Mammary epithelial cell (primary cell): ENCODE data around the gene ANXA8L1.
"Not testable (repeated sequence)": the region's sequence is repeated elsewhere in the genome, so short reads cannot be mapped to it uniquely, and the experiment has no call there.

Experiments
- EZH2 ChIP-seq: IDR thresholded peaks from 2 replicates; pipeline ENCODE4 v1.6.1; 2012; ENCODE audit warnings: low read length, inconsistent platforms, borderline replicate concordance
- TF ChIP-seq, protein P1 (sequence below), 2 donors: IDR thresholded peaks in 1 of 2; conservative IDR thresholded peaks in 1 of 2; 2 replicates each; pipeline ENCODE4 v1.5.1; 2011 to 2012; ENCODE audit warnings: inconsistent platforms in 2 of 2, low read length in 2 of 2, mild to moderate bottlenecking in 2 of 2, control low read depth in 1 of 2, low read depth in 1 of 2; ENCODE audit not compliant: insufficient read depth in 1 of 2; ENCODE audit errors: extremely low read depth in 1 of 2

DNA sequence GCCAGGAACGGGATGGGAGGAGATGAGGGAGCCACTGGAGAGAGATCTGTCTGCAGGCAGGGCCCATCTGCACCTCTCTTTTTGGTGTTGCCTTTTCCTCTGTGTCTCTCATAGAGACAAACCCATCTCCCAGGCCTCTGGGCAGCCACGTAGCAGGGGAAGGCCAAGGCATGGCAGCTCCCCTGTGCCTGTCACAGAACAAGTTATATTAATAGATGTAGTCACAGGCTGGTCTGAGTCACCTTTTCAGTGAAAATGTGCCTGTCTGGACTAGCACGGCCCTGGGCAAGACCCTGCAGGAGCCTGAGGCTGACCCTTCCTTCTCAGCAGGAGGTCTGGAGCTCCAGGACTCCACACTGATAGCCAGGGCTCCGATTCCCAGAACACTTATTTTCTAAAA lies 2.1 kb downstream of the ANXA8L1 start:
- TF ChIP-seq, protein P1, sequence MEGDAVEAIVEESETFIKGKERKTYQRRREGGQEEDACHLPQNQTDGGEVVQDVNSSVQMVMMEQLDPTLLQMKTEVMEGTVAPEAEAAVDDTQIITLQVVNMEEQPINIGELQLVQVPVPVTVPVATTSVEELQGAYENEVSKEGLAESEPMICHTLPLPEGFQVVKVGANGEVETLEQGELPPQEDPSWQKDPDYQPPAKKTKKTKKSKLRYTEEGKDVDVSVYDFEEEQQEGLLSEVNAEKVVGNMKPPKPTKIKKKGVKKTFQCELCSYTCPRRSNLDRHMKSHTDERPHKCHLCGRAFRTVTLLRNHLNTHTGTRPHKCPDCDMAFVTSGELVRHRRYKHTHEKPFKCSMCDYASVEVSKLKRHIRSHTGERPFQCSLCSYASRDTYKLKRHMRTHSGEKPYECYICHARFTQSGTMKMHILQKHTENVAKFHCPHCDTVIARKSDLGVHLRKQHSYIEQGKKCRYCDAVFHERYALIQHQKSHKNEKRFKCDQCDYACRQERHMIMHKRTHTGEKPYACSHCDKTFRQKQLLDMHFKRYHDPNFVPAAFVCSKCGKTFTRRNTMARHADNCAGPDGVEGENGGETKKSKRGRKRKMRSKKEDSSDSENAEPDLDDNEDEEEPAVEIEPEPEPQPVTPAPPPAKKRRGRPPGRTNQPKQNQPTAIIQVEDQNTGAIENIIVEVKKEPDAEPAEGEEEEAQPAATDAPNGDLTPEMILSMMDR (conservative IDR thresholded peaks at IDR 0.05 in 1 of 2, IDR thresholded peaks at IDR 0.05 in 1 of 2; ENCODE audit: extremely low read depth in 1 of 2, insufficient read depth in 1 of 2, low read depth in 1 of 2, low read length in 2 of 2) = not testable (repeated sequence)
- not testable (repeated sequence) for TF ChIP-seq EZH2
